A204.1 (cell line): ENCODE measurements around the gene CHST8.

Experiments
- FAIRE-seq: peaks from 2 replicates; lab custom pipeline; 2012; peaks lifted over from hg19 to GRCh38; lab: Jason Lieb, UNC

Gene CHST8

DNA sequence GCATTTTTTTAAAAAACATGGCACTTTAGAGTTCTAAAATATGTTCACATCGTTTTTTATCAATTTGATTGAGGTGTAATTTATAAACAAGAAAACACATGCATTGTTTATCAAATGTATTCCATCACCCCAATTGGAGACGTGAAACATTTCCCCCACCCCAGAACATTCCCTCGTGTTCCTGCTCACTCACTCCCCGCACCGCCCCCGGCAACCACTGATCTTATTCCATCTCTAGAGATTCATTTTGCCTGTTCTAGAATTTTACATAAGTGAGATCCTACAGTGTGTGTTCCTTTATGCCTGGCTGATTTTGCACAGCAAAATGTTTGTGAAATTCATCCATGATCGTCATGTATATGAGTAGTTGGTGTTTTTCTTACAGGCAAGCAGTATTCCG lies 124.4 kb downstream of the CHST8 start:
- no peak for FAIRE-seq

DNA sequence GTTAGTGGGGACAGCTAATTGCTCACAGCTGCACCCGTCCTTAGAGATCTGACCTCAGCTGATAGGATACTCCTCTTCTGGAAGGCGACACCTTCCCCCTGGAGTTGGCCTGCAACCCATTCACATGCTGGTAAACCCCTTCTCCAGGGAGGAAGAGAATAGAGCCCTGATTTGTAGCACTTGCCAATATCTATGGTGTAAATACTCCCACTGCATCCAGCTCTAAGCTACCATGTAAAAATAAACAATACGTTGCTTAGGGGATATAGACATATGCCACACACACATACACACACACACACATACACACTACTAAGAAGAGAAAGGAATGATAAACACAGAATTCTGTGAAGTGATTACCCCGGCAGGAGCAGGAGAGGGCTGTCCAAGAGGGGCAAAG lies 125.5 kb downstream of the CHST8 start:
- no peak for FAIRE-seq

- no peak for FAIRE-seq
Measured at GRCh38 chr19:33748231-33748630, 126.5 kb downstream of the CHST8 start.

- no peak for FAIRE-seq
Measured at GRCh38 chr19:33749016-33749415, 127.3 kb downstream of the CHST8 start.

DNA sequence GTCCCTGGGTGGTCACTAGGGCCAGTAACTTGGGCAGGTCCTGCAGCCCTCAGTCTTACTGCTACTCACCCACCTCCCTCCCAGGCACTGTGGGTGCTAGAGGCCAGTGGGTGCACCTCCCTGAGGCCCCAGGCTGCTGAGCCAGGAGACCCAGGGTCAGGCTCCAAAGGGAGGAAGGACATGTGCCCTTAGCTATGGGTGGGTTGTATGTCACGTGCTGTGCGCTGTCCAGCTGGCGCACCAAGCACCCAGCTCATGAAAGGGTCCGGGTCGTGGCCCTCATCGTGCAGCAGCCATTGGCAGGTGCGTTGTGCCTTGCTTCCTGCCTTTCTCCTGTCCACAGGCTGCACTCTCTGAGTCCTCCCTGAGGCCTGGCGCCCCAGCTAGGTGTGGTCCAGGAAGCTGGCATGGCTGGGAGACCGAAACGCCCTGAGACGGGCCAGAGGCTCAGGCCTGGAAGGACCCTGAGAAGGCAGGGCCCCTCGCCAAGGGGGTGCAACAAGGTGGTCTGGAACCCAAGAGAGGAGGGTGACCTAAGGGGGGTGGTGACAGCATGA lies 127.9 kb downstream of the CHST8 start:
- FAIRE-seq, result no peak

- FAIRE-seq, result no peak
Measured at GRCh38 chr19:33750587-33751435, 129.1 kb downstream of the CHST8 start.

- FAIRE-seq, result no peak
Measured at GRCh38 chr19:33751436-33751770, 129.7 kb downstream of the CHST8 start.

GRCh38 chr19:33752018-33752800 lies 130.5 kb downstream of the CHST8 start:
- FAIRE-seq, result no peak

GRCh38 chr19:33752945-33753344 lies 131.2 kb downstream of the CHST8 start:
- no peak for FAIRE-seq

- FAIRE-seq, result no peak
Measured at GRCh38 chr19:33754361-33754760, 132.6 kb downstream of the CHST8 start.

DNA sequence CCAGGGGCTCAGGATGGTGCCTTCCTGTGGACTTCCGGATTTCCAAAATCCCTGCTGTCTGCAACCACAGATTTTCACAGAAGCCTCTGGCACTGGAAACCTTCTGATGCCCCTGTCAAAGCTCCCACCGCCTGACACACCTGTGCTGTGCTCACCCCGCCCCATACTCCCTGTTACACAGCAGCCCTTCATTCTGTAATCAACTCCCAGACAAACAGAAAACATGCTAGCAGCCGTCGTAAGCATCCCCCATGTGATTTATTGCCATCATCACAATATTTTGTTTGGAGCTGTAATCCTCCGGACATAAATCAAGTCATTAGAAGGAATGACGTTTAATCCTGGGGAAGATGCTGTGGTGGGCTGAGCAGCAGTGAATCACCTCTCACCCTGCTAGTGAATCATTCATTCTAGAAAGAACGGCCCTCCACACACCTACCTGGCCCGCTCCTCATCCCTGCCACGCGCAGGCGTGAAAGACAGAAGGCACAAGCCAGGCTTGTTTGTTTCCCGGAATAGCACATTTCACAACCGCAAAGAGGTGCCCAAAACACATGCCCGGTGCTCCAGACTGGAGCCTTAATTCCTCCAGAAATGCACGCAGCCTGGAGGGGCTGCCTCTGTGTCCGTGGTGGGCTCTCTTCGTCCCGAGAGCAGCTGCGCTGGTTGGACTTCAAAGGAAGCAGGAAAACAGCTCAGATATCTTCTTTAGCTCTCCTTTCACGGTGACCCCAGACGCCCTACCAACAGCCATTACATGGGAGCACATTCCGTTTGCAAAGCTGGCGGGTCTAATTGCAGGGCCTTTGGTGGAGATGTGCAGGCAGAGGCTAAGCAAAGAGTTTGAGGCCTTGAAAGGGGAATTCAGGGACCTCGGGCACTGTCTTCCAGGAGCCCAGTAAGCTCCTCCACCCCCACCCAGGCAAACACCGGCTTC lies 133.6 kb downstream of the CHST8 start:
- no peak for FAIRE-seq

DNA sequence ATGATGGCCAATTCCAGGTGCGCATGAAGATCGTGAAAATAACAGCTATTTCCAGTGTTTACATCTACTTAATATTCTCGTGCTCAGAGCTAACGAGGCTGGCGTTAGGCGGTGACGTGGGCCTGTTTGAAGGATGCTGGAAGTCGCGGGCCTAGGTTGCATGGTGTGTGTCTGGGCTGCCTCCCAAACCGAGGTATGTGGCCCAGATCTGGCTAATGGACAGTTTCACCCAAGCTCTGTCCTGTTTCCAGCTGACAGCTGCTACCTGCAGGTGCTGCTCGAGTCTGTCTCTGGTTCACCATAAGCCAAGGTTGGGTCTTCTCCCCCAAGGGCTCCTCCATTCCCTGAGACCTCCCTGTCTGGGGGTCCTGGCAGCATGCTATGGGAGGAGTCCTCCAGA lies 134.4 kb downstream of the CHST8 start:
- FAIRE-seq, result no peak

DNA sequence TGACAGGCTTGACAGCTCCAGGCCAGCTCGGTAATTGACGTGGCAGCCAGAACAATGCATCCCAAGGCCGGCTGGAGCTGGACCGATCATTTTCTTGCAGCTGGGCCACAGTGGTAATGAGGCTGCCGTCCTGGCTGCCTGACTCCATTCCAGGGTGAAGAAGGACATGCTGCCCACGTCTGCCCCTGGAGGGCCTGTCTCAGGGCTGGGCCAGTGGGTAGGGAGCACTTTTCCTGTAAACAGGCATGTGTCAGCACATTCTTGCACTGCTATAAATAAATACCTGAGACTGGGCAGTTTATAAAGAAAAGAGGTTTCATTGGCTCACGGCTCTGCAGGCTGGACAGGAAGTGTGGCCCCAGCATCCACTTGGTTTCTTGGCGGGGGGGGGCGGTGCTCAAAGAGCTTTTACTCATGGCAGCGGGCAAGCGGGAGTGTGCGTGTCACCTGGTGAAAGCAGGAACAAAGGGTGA lies 136.8 kb downstream of the CHST8 start:
- FAIRE-seq, result no peak

DNA sequence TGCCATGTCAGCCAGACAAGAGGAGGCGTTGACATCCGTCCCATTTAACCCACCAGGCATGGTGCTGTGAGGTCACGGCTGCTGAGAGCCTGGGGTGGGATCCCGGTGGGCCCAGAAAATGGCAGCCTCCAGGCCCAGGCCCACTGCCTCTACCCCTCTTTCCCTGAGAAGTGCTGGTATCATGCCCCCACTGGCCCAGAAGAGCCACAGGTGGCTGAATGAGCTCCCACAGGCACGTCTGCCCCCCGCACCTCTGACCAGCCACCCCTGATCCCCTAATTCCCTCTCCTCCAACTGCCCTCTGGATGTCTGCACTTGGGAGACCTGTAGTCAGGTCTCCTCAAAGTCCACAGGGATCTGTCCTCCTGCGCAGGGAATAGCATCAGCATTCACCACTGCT lies 137.6 kb downstream of the CHST8 start:
- no peak for FAIRE-seq

DNA sequence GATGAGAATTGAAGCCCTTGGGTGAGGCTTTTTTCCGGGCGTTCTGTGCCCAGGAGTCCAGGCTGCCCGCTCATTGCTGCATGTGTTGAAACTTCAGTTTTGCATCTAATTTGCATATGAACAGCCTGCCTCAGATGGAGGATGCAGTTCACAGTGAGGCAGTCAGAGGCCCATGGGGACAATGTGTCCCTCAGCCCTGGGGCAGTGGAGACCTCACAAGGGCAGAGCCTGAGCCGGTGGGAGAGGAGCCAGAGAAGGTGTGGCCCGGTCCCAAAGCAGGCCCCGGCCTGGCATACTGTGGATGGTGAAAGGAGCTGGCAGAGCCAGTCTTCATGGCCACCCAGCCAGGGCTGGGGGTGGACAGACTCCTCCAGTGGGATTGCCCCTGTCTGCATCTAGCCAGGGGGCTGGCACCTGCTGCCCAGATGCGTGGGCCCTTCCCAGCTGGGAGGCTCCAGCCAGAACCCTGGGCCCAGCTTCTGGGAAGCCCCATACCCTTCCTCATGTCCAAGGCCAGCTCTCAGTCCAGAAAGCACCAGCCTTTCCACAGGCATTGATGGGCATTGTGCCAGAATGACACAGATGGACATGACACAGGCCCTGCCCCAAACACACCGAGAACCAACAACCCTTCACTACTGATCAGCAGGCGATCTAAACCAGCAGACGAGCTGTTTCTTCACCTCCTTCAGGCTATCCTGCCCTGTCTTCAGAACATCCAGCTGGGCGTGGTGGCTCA lies 142.0 kb downstream of the CHST8 start:
- FAIRE-seq, result no peak

DNA sequence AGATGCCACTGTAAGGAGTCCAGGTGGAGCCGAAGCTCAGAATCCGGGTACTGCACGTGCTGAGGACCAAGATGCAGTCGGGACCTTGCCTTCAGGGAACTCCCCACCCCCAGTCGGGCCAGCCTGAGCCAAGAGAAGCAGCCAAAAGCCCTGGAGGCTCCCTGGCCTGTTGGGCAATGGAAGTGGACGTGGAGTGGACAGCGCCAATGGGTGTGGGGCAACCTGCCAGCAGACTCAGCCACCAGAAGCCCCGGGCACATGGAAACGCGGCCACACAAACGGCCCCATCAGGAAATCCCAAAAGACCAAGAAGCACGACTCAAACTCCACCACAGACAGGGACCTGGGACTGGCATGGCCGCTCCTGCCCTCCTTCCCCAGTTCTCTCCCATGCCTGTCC lies 144.9 kb downstream of the CHST8 start:
- FAIRE-seq, result no peak

DNA sequence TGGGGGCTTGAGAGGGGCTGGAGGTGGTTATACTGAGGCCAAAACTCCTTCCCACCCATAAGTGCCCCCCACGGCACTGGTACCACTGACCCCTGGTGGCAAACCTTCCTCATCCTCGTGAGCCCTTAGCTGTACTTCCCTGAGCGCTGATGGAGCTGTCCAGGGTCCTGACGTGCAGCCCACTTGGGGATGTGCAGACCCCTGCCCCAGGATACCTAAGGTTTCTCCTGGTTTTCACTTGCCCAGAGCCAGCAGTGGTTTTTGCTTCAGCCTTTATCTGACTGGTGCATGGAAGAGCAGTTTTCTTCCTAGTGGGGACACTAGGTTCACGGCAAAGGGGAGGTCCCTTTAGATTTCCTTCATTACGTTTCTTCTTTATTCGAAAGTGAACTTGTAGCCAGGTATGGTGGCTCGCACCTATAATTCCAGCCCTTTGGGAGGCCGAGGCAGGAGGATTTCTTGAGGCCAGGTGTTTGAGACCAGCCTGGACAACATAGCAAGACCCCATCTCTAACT lies 146.2 kb downstream of the CHST8 start:
- FAIRE-seq, result no peak

GRCh38 chr19:33769208-33769607 lies 147.5 kb downstream of the CHST8 start:
- no peak for FAIRE-seq

DNA sequence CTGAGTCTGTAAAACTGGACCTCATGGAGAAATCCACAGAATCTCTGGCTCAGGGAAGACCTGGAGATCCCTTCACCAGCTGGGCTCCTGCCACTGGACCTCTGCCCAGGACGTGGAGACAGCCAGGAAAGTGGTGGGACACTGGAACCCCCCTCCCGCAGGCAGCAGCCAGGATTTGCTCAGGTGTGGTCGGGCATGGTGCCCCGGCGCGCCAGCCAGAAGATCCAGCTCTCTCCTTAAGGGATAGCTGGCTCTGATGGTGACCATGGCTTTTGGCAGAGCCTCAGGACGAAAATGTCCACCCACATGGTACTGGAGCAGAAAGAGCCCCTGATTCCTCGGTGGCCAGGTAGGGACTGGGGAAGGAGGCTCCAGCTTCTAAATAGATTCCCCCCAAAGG lies 148.4 kb downstream of the CHST8 start:
- FAIRE-seq, result no peak

- FAIRE-seq, result no peak
Measured at GRCh38 chr19:33771384-33772101, 149.8 kb downstream of the CHST8 start.
